Peyer's patch (tissue), 4 donors: ENCODE data around the gene VSIR. TPM values are rescaled to one million over a fixed set of nuclear protein-coding genes. Genes with fewer than 3 reads are reported as not detected.

ENCODE experiments used
- DNase-seq, 3 donors: peaks; one replicate each; pipeline ENCODE4 v3.0.0-alpha.2; 2017 to 2019
- H3K27ac ChIP-seq, 4 donors: fragments of 200-600 bp; sonication (generic); one replicate each; pipeline ENCODE4 v1.5.1; 2016 to 2019
- H3K27me3 ChIP-seq, 2 donors: fragments of 200-600 bp; sonication (generic); one replicate each; pipeline ENCODE4 v1.5.1; 2019
- H3K36me3 ChIP-seq, 3 donors: fragments of 200-600 bp; sonication (generic); one replicate each; pipeline ENCODE4 v1.5.1; 2016 to 2019
- H3K4me1 ChIP-seq, 4 donors: fragments of 200-600 bp; sonication (generic); one replicate each; pipeline ENCODE4 v1.5.1; 2016 to 2019
- H3K4me3 ChIP-seq, 4 donors: fragments of 200-600 bp; sonication (generic); 1 replicate in 3 of 4; 2 replicates in 1 of 4; pipeline ENCODE4 v1.5.1; 2016 to 2019; ENCODE audit warnings: mild to moderate bottlenecking in 1 of 4
- H3K9me3 ChIP-seq, 4 donors: fragments of 200-600 bp; sonication (generic); one replicate each; pipeline ENCODE4 v1.5.1; 2016 to 2019; ENCODE audit warnings: mild to moderate bottlenecking in 1 of 4
- POLR2A ChIP-seq, 2 donors: fragments of 450-650 bp; IDR thresholded peaks; one replicate each; pipeline ENCODE4 v1.5.1; 2017; ENCODE audit warnings: antibody characterized with exemption in 2 of 2, mild to moderate bottlenecking in 2 of 2, moderate library complexity in 2 of 2
- total RNA-seq, 4 donors: library from RNA; depleted of rRNA; stranded (reverse); fragments of >200 nt; gene quantifications; one replicate each; pipeline ENCODE4 v1.1.0, GENCODE V29; 2016
- TF ChIP-seq, protein P1 (sequence below), 6 experiments: fragments of 450-650 bp in 4 of 6; fragments of 200-600 bp in 2 of 6; sonication (generic) in 1 of 6; IDR thresholded peaks; one replicate each; pipeline ENCODE4 v1.5.1; 2017 to 2019; ENCODE audit warnings: antibody characterized with exemption in 6 of 6, mild to moderate bottlenecking in 3 of 6, moderate library complexity in 1 of 6

Gene VSIR
- total RNA-seq, 4 donors from 2014 or later = 38.0 to 169 (median 127) TPM

- no peak overlapping the region for H3K4me3 ChIP-seq
- no peaks in the 10 kb centered on the region for H3K36me3 ChIP-seq
- H3K4me1 ChIP-seq = peaks cover 0 to 4% (median 2%) of the 10 kb centered on the region in 4 donors
- H3K27me3 ChIP-seq = no peaks in the 10 kb centered on the region
- H3K27ac ChIP-seq = no peak overlapping the region
- no peak for DNase-seq
- H3K9me3 ChIP-seq = no peaks in the 10 kb centered on the region
- TF ChIP-seq, protein P1, sequence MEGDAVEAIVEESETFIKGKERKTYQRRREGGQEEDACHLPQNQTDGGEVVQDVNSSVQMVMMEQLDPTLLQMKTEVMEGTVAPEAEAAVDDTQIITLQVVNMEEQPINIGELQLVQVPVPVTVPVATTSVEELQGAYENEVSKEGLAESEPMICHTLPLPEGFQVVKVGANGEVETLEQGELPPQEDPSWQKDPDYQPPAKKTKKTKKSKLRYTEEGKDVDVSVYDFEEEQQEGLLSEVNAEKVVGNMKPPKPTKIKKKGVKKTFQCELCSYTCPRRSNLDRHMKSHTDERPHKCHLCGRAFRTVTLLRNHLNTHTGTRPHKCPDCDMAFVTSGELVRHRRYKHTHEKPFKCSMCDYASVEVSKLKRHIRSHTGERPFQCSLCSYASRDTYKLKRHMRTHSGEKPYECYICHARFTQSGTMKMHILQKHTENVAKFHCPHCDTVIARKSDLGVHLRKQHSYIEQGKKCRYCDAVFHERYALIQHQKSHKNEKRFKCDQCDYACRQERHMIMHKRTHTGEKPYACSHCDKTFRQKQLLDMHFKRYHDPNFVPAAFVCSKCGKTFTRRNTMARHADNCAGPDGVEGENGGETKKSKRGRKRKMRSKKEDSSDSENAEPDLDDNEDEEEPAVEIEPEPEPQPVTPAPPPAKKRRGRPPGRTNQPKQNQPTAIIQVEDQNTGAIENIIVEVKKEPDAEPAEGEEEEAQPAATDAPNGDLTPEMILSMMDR (IDR thresholded peaks at IDR 0.05) = no peak
- TF ChIP-seq POLR2A (IDR thresholded peaks at IDR 0.05) = no peak
Observed at GRCh38 chr10:71802715-71803488, 29.6 kb upstream of the VSIR start.

DNA sequence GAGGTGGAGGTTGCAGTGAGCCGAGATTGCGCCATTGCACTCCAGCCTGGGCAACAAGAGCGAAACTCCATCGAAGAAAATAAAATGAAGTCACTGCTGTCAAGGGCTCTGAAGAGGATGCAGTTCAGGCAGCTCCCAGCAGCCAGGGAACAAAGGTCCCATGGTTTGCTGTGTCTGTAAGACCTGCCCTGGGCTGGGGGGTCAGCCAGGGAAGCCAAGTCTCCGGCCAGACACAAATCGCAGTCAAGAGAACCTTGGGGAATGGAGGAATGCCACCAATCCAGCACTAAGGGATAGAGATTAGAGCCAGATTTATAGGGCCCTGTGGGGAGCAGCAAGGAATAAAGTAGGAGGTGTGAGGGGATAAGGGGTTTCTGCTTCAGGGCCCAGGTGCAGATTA lies 28.9 kb upstream of the VSIR start:
- no peaks in the 10 kb centered on the region for H3K36me3 ChIP-seq

DNA sequence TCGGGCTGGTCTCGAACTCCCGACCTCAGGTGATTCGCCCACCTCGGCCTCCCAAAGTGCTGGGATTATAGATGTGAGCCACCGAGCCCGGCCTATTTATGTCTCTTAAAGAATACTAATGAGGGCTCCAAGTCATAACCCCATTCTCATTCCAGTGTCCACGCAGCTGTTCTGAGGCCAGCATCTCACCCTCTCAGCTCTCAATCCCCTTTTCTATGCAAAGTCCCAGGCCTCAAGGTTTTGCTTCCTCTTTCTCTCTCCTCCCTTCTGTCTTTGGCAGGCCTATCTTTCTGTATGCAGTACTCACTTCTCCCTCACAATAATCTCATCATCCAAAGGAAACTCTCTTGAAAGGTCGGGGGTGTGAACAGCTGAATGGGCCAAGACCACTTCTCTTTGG lies 28.0 kb upstream of the VSIR start:
- H3K36me3 ChIP-seq = no peaks in the 10 kb centered on the region
- no peak overlapping the region for H3K4me3 ChIP-seq
- no peak overlapping the region for H3K27ac ChIP-seq
- peaks cover 0 to 4% (median 2%) of the 10 kb centered on the region in 4 donors for H3K4me1 ChIP-seq
- no peaks in the 10 kb centered on the region for H3K9me3 ChIP-seq
- no peak for TF ChIP-seq POLR2A (IDR thresholded peaks at IDR 0.05)
- TF ChIP-seq, protein P1 (IDR thresholded peaks at IDR 0.05) = peak in 1 of 6 experiments; percentile 12
- peak in 1 of 3 donors; percentile 50 for DNase-seq
- H3K27me3 ChIP-seq = no peaks in the 10 kb centered on the region

More for the DNA sequence above, 28.9 kb upstream of the VSIR start:
- H3K4me3 ChIP-seq = no peak overlapping the region
- TF ChIP-seq, protein P1 (IDR thresholded peaks at IDR 0.05) = no peak
- TF ChIP-seq POLR2A (IDR thresholded peaks at IDR 0.05) = no peak
- H3K27me3 ChIP-seq = no peaks in the 10 kb centered on the region
- no peak for DNase-seq
- no peaks in the 10 kb centered on the region for H3K9me3 ChIP-seq
- H3K27ac ChIP-seq = no peak overlapping the region
- peaks cover 0 to 4% (median 2%) of the 10 kb centered on the region in 4 donors for H3K4me1 ChIP-seq

GRCh38 chr10:71799608-71800453 lies 26.5 kb upstream of the VSIR start:
- peaks cover 0 to 3% (median 0%) of the 10 kb centered on the region in 4 donors for H3K4me1 ChIP-seq
- H3K4me3 ChIP-seq = no peak overlapping the region
- TF ChIP-seq POLR2A (IDR thresholded peaks at IDR 0.05) = no peak
- TF ChIP-seq, protein P1 (IDR thresholded peaks at IDR 0.05) = no peak
- no peaks in the 10 kb centered on the region for H3K27me3 ChIP-seq
- peak in 2 of 3 donors; percentile 72 to 81 for DNase-seq
- H3K9me3 ChIP-seq = no peaks in the 10 kb centered on the region
- no peaks in the 10 kb centered on the region for H3K36me3 ChIP-seq
- no peak overlapping the region for H3K27ac ChIP-seq

- DNase-seq = peak in 1 of 3 donors; percentile 26
- H3K27me3 ChIP-seq = no peaks in the 10 kb centered on the region
- TF ChIP-seq, protein P1 (IDR thresholded peaks at IDR 0.05) = no peak
- no peak for TF ChIP-seq POLR2A (IDR thresholded peaks at IDR 0.05)
- H3K4me3 ChIP-seq = no peak overlapping the region
- H3K36me3 ChIP-seq = no peaks in the 10 kb centered on the region
- H3K9me3 ChIP-seq = no peaks in the 10 kb centered on the region
- peaks cover 0 to 3% (median 0%) of the 10 kb centered on the region in 4 donors for H3K4me1 ChIP-seq
- no peak overlapping the region for H3K27ac ChIP-seq
Observed at GRCh38 chr10:71799112-71799511, 25.8 kb upstream of the VSIR start.
